ENCODE results near the gene EHMT1.

DNA sequence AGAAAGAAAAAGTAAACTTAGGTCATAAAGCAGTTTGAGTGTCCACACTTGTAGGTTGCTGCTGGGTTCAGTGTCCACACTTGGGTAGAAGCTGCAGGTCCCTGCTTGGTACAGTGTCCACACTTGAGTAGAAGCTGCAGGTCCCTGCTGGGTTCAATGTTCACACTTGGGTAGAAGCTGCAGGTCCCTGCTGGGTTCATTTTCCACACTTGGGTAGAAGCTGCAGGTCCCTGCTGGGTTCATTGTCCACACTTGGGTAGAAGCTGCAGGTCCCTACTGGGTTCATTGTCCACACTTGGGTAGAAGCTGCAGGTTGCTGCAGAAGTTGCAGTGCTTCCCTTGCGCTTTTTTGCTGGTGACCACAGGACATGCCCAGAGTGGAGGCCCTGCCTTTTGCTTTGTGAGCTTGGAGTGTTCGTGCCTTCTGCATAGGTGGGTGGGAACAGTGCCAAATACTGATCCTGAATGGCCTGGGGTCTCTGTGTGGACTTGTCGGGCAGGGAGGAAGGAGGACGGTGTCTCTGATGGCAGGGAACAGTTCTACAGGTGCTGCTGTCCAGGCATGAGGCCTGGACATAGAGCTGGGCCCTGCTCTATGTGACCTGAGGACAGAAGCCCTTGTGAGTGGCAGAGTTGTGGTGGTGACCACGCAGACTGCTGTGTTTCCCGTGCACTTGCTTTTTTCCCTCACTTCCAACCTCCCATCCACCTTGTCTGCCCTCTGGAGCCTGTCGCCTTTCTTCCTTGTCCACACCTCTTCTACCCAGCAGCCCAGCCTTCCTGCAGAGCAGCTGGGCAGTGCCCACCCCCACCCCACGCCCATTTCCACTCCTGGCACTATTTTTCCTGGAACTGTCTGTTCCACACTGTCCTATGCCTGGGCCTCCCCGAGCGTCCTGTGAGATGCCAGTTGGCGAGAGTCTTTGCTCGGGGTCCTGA, 120.8 kb downstream of the EHMT1 start:
- TF ChIP-seq, protein P1, sequence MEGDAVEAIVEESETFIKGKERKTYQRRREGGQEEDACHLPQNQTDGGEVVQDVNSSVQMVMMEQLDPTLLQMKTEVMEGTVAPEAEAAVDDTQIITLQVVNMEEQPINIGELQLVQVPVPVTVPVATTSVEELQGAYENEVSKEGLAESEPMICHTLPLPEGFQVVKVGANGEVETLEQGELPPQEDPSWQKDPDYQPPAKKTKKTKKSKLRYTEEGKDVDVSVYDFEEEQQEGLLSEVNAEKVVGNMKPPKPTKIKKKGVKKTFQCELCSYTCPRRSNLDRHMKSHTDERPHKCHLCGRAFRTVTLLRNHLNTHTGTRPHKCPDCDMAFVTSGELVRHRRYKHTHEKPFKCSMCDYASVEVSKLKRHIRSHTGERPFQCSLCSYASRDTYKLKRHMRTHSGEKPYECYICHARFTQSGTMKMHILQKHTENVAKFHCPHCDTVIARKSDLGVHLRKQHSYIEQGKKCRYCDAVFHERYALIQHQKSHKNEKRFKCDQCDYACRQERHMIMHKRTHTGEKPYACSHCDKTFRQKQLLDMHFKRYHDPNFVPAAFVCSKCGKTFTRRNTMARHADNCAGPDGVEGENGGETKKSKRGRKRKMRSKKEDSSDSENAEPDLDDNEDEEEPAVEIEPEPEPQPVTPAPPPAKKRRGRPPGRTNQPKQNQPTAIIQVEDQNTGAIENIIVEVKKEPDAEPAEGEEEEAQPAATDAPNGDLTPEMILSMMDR (conservative IDR thresholded peaks at IDR 0.05; ENCODE audit: low read depth in 2 of 2) = no peak
- TF ChIP-seq, protein P2, sequence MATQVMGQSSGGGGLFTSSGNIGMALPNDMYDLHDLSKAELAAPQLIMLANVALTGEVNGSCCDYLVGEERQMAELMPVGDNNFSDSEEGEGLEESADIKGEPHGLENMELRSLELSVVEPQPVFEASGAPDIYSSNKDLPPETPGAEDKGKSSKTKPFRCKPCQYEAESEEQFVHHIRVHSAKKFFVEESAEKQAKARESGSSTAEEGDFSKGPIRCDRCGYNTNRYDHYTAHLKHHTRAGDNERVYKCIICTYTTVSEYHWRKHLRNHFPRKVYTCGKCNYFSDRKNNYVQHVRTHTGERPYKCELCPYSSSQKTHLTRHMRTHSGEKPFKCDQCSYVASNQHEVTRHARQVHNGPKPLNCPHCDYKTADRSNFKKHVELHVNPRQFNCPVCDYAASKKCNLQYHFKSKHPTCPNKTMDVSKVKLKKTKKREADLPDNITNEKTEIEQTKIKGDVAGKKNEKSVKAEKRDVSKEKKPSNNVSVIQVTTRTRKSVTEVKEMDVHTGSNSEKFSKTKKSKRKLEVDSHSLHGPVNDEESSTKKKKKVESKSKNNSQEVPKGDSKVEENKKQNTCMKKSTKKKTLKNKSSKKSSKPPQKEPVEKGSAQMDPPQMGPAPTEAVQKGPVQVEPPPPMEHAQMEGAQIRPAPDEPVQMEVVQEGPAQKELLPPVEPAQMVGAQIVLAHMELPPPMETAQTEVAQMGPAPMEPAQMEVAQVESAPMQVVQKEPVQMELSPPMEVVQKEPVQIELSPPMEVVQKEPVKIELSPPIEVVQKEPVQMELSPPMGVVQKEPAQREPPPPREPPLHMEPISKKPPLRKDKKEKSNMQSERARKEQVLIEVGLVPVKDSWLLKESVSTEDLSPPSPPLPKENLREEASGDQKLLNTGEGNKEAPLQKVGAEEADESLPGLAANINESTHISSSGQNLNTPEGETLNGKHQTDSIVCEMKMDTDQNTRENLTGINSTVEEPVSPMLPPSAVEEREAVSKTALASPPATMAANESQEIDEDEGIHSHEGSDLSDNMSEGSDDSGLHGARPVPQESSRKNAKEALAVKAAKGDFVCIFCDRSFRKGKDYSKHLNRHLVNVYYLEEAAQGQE (IDR thresholded peaks at IDR 0.05; ENCODE audit: unreplicated experiment) = no peak
- no peak for TF ChIP-seq POLR2AphosphoS5 (IDR thresholded peaks at IDR 0.05; ENCODE audit: low read depth)
- no peak for TF ChIP-seq CREB1 (CRISPR knock-in tag; IDR thresholded peaks at IDR 0.05; ENCODE audit: low read depth)
